Neural progenitor cell (in vitro differentiated cells): Measurements from ENCODE around the gene AREL1.

Source experiments
- CTCF ChIP-seq: fragments of 200-600 bp; sonication (generic); IDR thresholded peaks from 2 replicates; pipeline ENCODE4 v1.5.1; 2017; ENCODE audit warnings: antibody characterized with exemption, mild to moderate bottlenecking
- EZH2 ChIP-seq: fragments of 200-600 bp; sonication (generic); IDR thresholded peaks from 2 replicates; pipeline ENCODE4 v1.6.1; 2017; ENCODE audit warnings: antibody characterized with exemption, mild to moderate bottlenecking, moderate library complexity
- EZH2phosphoT487 ChIP-seq: fragments of 200-600 bp; sonication (generic); IDR thresholded peaks from 2 replicates; pipeline ENCODE4 v1.6.1; 2017; ENCODE audit warnings: antibody characterized with exemption

GRCh38 chr14:74616507-74616906 is 96.4 kb downstream of the AREL1 start:
- TF ChIP-seq CTCF: no peak
- no peak for TF ChIP-seq EZH2phosphoT487
- TF ChIP-seq EZH2: no peak
